ENCODE data around the gene TTC21B. TPM values are rescaled to one million over a fixed set of nuclear protein-coding genes. Genes with fewer than 3 reads are reported as not detected.

Gene TTC21B
- total and polyA plus RNA-seq, 10 of the 15 experiments (the other 5 are each of a cell fraction or from before 2014, with no cell fraction given), result 2.7 to 22.4 (median 11.3) TPM

- TF ChIP-seq, protein P1, sequence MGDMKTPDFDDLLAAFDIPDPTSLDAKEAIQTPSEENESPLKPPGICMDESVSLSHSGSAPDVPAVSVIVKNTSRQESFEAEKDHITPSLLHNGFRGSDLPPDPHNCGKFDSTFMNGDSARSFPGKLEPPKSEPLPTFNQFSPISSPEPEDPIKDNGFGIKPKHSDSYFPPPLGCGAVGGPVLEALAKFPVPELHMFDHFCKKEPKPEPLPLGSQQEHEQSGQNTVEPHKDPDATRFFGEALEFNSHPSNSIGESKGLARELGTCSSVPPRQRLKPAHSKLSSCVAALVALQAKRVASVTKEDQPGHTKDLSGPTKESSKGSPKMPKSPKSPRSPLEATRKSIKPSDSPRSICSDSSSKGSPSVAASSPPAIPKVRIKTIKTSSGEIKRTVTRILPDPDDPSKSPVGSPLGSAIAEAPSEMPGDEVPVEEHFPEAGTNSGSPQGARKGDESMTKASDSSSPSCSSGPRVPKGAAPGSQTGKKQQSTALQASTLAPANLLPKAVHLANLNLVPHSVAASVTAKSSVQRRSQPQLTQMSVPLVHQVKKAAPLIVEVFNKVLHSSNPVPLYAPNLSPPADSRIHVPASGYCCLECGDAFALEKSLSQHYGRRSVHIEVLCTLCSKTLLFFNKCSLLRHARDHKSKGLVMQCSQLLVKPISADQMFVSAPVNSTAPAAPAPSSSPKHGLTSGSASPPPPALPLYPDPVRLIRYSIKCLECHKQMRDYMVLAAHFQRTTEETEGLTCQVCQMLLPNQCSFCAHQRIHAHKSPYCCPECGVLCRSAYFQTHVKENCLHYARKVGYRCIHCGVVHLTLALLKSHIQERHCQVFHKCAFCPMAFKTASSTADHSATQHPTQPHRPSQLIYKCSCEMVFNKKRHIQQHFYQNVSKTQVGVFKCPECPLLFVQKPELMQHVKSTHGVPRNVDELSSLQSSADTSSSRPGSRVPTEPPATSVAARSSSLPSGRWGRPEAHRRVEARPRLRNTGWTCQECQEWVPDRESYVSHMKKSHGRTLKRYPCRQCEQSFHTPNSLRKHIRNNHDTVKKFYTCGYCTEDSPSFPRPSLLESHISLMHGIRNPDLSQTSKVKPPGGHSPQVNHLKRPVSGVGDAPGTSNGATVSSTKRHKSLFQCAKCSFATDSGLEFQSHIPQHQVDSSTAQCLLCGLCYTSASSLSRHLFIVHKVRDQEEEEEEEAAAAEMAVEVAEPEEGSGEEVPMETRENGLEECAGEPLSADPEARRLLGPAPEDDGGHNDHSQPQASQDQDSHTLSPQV (IDR thresholded peaks at IDR 0.05), result no peak
- TF ChIP-seq, protein P2, sequence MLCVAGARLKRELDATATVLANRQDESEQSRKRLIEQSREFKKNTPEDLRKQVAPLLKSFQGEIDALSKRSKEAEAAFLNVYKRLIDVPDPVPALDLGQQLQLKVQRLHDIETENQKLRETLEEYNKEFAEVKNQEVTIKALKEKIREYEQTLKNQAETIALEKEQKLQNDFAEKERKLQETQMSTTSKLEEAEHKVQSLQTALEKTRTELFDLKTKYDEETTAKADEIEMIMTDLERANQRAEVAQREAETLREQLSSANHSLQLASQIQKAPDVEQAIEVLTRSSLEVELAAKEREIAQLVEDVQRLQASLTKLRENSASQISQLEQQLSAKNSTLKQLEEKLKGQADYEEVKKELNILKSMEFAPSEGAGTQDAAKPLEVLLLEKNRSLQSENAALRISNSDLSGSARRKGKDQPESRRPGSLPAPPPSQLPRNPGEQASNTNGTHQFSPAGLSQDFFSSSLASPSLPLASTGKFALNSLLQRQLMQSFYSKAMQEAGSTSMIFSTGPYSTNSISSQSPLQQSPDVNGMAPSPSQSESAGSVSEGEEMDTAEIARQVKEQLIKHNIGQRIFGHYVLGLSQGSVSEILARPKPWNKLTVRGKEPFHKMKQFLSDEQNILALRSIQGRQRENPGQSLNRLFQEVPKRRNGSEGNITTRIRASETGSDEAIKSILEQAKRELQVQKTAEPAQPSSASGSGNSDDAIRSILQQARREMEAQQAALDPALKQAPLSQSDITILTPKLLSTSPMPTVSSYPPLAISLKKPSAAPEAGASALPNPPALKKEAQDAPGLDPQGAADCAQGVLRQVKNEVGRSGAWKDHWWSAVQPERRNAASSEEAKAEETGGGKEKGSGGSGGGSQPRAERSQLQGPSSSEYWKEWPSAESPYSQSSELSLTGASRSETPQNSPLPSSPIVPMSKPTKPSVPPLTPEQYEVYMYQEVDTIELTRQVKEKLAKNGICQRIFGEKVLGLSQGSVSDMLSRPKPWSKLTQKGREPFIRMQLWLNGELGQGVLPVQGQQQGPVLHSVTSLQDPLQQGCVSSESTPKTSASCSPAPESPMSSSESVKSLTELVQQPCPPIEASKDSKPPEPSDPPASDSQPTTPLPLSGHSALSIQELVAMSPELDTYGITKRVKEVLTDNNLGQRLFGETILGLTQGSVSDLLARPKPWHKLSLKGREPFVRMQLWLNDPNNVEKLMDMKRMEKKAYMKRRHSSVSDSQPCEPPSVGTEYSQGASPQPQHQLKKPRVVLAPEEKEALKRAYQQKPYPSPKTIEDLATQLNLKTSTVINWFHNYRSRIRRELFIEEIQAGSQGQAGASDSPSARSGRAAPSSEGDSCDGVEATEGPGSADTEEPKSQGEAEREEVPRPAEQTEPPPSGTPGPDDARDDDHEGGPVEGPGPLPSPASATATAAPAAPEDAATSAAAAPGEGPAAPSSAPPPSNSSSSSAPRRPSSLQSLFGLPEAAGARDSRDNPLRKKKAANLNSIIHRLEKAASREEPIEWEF (IDR thresholded peaks at IDR 0.05; ENCODE audit: insufficient replicate concordance, low read depth, low read length), result no peak
- TF ChIP-seq HSF1 (IDR thresholded peaks at IDR 0.05; ENCODE audit: low read depth, low read length) (no peak), SIX5 (IDR thresholded peaks at IDR 0.05; ENCODE audit: low read depth, low read length, severe bottlenecking) (no peak), SREBF2 (IDR thresholded peaks at IDR 0.05; ENCODE audit: low read length) (no peak), ZNF24 (IDR thresholded peaks at IDR 0.05) (no peak), NR2C1 (IDR thresholded peaks at IDR 0.05) (no peak)
These were observed at the start of gene TTC21B (continued) for GRCh38 chr2:165953655-165954606.

Measured in GM12878 (cell line).